ENCODE results near the gene PRDM16. TPM values are rescaled to one million over a fixed set of nuclear protein-coding genes. Genes with fewer than 3 reads are reported as not detected.

The PRDM16 gene
- polyA plus RNA-seq, 3 donors: not detected

GRCh38 chr1:3451994-3452865, 383.2 kb downstream of the PRDM16 start:
- Histone ChIP-seq H2AFZ (ENCODE audit: insufficient read depth, low read depth, low read length, poor library complexity, severe bottlenecking) (no peak overlapping the region), H3K27ac (ENCODE audit: low read depth in 1 of 2, low read length in 2 of 2) (no peak overlapping the region), H3K27me3 (ENCODE audit: control insufficient read depth in 2 of 2, insufficient read depth in 2 of 2, low read length in 2 of 2) (peaks cover 5 to 22% of the 10 kb centered on the region in 2 donors), H3K36me3 (replicated peaks in 1 of 2; ENCODE audit: control insufficient read depth in 1 of 2, insufficient read depth in 2 of 2, low read length in 2 of 2) (no peaks in the 10 kb centered on the region), H3K4me3 (replicated peaks in 1 of 3; ENCODE audit: low read depth in 2 of 3, low read length in 3 of 3) (no peak overlapping the region), H4K20me1 (ENCODE audit: insufficient read depth, low read length) (no peaks in the 10 kb centered on the region), H3K4me1 (ENCODE audit: control insufficient read depth in 1 of 2, insufficient read depth in 2 of 2, low read length in 2 of 2) (peaks cover 7 to 13% of the 10 kb centered on the region in 2 donors), H3K9ac (ENCODE audit: insufficient read depth, low read length, poor library complexity, severe bottlenecking) (no peak overlapping the region), H3K4me2 (replicated peaks; ENCODE audit: extremely low read depth, low read length, poor library complexity, severe bottlenecking) (no peak overlapping the region), H3K9me3 (replicated peaks in 1 of 2; ENCODE audit: control insufficient read depth in 1 of 2, insufficient read depth in 1 of 2, low read length in 2 of 2) (no peaks in the 10 kb centered on the region), H3K79me2 (ENCODE audit: insufficient read depth, low read length) (no peaks in the 10 kb centered on the region)
- Mint-ChIP-seq H3K4me3 (no peak overlapping the region), H3K36me3 (no peaks in the 10 kb centered on the region), H3K27ac (no peak overlapping the region), H3K9me3 (peaks cover 0 to 6% (median 2%) of the 10 kb centered on the region in 7 donors), H3K4me1 (peaks cover 6% of the 10 kb centered on the region), H3K27me3 (ENCODE audit: low read depth in 3 of 3) (peaks cover 12 to 48% (median 27%) of the 10 kb centered on the region in 3 donors)
- no peak for TF ChIP-seq CTCF (IDR thresholded peaks at IDR 0.05)
- WGBS (ENCODE audit: insufficient coverage): 83% methylated on average over 17 of the region's 23 CpGs
- intact Hi-C loops (cut with micrococcal nuclease): no loop called here
- no peak for DNase-seq

GRCh38 chr1:3452866-3453175, 383.8 kb downstream of the PRDM16 start:
- no peak overlapping the region for H3K4me3 ChIP-seq (replicated peaks in 1 of 3; ENCODE audit: low read depth in 2 of 3, low read length in 3 of 3)
- H2AFZ ChIP-seq (ENCODE audit: insufficient read depth, low read depth, low read length, poor library complexity, severe bottlenecking): no peak overlapping the region
- Mint-ChIP-seq H3K27me3 (ENCODE audit: low read depth in 3 of 3) (peaks cover 12 to 48% (median 32%) of the 10 kb centered on the region in 3 donors), H3K4me3 (no peak overlapping the region), H3K4me1 (peaks cover 6% of the 10 kb centered on the region), H3K9me3 (peaks cover 0 to 6% (median 0%) of the 10 kb centered on the region in 7 donors), H3K36me3 (no peaks in the 10 kb centered on the region), H3K27ac (peak overlapping the region in 1 of 7 donors; percentile 64)
- no peak overlapping the region for H3K4me2 ChIP-seq (replicated peaks; ENCODE audit: extremely low read depth, low read length, poor library complexity, severe bottlenecking)
- no peak overlapping the region for H3K9ac ChIP-seq (ENCODE audit: insufficient read depth, low read length, poor library complexity, severe bottlenecking)
- no peaks in the 10 kb centered on the region for H4K20me1 ChIP-seq (ENCODE audit: insufficient read depth, low read length)
- H3K4me1 ChIP-seq (ENCODE audit: control insufficient read depth in 1 of 2, insufficient read depth in 2 of 2, low read length in 2 of 2): peaks cover 7 to 13% of the 10 kb centered on the region in 2 donors
- no peaks in the 10 kb centered on the region for H3K9me3 ChIP-seq (replicated peaks in 1 of 2; ENCODE audit: control insufficient read depth in 1 of 2, insufficient read depth in 1 of 2, low read length in 2 of 2)
- TF ChIP-seq CTCF (IDR thresholded peaks at IDR 0.05): no peak
- H3K27ac ChIP-seq (ENCODE audit: low read depth in 1 of 2, low read length in 2 of 2): no peak overlapping the region
- H3K27me3 ChIP-seq (ENCODE audit: control insufficient read depth in 2 of 2, insufficient read depth in 2 of 2, low read length in 2 of 2): peaks cover 5 to 22% of the 10 kb centered on the region in 2 donors
- intact Hi-C loops (cut with micrococcal nuclease): loop anchor here in 1 of 2 donors (1.0 kb wide), 1 partner anchor 31 kb away; no protein-coding TSS in a partner anchor
- H3K79me2 ChIP-seq (ENCODE audit: insufficient read depth, low read length): no peaks in the 10 kb centered on the region
- WGBS (ENCODE audit: insufficient coverage): 61% methylated on average over 4 of the region's 5 CpGs
- no peaks in the 10 kb centered on the region for H3K36me3 ChIP-seq (replicated peaks in 1 of 2; ENCODE audit: control insufficient read depth in 1 of 2, insufficient read depth in 2 of 2, low read length in 2 of 2)
- DNase-seq: no peak

All from CD14-positive monocyte (primary cell).